ENCODE data around the gene CACNA1A.

CACNA1A gene

DNA sequence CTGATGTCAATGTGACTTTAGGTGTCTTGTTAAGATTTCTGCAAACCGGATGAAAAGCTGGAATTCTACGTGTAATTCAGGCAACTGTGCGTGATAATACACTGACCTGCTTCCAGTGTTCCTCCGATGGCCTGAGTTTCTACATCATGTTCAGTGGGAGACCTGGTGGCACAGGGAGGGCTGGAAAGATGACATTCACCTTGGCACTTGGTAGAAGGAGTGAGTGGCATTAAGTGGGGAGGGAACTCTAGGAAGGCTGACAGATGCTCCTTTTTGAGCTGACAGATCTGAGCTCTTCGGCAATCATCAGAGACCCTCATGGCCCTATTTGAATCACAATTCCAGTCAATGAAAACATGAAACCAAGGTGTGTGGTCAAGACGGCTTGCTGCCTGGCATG lies 4.0 kb downstream of the CACNA1A start:
- H3K4me3 ChIP-seq (ENCODE audit: low read depth, low read length), result no peak overlapping the region
- TF ChIP-seq, protein P1, sequence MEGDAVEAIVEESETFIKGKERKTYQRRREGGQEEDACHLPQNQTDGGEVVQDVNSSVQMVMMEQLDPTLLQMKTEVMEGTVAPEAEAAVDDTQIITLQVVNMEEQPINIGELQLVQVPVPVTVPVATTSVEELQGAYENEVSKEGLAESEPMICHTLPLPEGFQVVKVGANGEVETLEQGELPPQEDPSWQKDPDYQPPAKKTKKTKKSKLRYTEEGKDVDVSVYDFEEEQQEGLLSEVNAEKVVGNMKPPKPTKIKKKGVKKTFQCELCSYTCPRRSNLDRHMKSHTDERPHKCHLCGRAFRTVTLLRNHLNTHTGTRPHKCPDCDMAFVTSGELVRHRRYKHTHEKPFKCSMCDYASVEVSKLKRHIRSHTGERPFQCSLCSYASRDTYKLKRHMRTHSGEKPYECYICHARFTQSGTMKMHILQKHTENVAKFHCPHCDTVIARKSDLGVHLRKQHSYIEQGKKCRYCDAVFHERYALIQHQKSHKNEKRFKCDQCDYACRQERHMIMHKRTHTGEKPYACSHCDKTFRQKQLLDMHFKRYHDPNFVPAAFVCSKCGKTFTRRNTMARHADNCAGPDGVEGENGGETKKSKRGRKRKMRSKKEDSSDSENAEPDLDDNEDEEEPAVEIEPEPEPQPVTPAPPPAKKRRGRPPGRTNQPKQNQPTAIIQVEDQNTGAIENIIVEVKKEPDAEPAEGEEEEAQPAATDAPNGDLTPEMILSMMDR (IDR thresholded peaks at IDR 0.05; ENCODE audit: low read depth, low read length, missing control alignments), result no peak
- no peak for DNase-seq (ENCODE audit: low read depth)

DNA sequence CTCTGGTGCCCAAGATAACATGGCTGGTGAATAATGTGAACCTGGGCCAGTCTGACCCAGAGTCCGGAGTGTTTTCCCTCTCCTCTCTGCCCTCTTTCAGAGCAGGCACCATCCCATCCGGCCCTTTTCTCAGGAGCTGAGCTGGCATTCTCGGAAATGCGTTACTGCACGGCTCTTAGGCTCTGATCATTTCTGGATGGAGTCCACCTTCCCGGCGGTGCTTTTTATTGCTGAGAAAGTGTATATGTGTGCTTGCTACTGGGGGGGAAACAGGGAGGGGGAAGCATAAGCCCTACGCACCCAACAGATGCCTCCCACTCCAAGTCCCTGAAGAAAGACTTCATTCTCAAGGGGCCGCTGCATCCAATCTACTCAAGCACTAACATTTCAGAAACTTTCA lies 6.6 kb downstream of the CACNA1A start:
- H3K4me3 ChIP-seq (ENCODE audit: low read depth, low read length), result no peak overlapping the region
- TF ChIP-seq, protein P1 (IDR thresholded peaks at IDR 0.05; ENCODE audit: low read depth, low read length, missing control alignments), result no peak
- no peak for DNase-seq (ENCODE audit: low read depth)

DNA sequence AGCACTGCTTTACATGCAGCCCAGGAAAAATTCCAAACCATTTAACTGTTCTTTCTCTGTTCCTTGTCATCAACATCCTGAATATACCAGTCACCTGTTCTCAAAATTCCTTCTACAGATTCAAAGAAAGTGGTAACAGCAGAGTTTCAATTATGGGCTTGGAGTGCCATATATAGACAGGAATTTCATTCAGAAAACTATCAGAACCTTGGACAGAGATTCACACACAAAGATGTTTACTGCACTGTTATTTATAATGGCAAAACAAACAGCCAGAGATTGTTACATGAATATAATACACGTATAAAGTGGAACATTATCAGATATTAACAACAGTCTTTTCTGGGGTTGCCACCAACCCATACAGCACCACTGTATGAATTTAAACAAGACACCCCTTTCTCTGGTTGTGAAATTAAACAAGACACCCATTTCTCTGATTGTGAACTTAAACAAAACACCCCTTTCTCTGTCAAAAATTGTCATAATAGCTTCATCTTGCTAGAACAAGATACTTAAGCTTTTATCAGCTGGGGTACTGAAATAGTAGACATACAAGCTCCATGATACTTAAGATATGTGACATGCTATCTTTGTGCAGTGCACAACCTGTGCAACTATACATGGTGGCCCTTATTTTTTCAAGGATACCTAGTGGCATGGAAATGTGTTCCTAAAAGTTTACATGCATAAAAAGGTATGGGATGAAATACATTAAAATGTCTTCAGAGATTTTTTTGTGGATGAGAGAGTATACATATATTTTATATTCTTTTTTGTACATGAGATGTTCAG lies 12.6 kb downstream of the CACNA1A start:
- H3K4me3 ChIP-seq (ENCODE audit: low read depth, low read length), result no peak overlapping the region
- DNase-seq (ENCODE audit: low read depth), result no peak
- TF ChIP-seq, protein P1 (IDR thresholded peaks at IDR 0.05; ENCODE audit: low read depth, low read length, missing control alignments), result no peak

DNA sequence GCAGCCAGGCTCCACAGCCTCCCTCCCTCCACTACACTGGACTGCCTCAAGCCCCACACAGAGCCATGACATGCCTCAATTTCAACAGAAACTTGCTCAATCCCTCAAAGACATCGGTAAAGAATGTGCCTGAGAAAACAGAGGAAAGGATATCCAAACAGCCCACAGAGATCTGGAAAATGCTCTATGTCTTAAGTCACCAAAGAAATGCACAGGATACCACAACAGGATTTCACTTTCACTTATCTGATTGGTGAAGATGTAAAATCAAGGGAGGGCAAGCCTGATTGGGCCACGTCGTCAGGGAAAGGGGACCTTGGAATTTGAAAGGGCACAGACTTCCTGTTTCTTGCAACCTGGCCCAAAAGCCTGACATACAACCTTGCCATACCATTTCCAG lies 14.2 kb downstream of the CACNA1A start:
- H3K4me3 ChIP-seq (ENCODE audit: low read depth, low read length), result no peak overlapping the region
- DNase-seq (ENCODE audit: low read depth), result no peak
- TF ChIP-seq, protein P1 (IDR thresholded peaks at IDR 0.05; ENCODE audit: low read depth, low read length, missing control alignments), result no peak

DNA sequence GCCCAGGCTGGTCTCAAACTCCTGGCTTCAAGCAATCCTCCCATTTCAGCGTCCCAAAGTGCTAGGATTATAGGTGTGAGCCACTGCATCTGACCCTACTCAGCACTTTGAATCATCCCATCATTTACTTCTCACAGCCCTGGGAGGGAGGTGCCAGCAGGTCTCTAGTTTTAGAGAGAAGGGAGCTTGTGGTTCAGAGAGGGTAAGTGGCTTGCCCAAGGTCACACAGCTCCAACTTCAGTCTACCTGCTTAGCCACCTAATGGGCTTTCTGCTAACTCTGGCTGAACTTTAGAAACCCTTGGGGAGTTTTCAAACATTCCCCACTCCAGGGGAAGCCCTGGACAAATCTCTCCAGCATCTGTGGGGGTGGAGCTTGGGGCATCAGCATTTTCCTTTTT lies 18.3 kb downstream of the CACNA1A start:
- no peak overlapping the region for H3K4me3 ChIP-seq (ENCODE audit: low read depth, low read length)
- TF ChIP-seq, protein P1 (IDR thresholded peaks at IDR 0.05; ENCODE audit: low read depth, low read length, missing control alignments), result no peak
- no peak for DNase-seq (ENCODE audit: low read depth)

DNA sequence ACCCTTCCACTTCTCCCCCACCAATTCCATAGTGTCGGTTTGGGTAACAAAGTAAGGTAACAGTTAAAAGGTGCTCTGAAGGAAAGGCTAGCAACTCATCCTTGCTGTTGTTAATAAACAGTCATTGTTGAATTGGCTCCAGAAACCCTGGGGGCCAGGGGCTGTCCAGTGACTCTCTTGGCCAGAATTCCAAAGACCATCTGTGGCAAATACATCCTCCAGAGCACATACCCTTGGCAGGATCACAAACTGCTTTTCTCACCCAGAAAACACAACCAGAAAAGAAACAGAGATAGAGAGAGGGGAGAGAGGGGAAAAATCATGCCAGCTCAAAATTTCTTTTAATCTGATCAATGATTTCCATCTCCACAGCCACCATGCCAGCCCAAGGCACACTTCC lies 22.1 kb downstream of the CACNA1A start:
- no peak for DNase-seq (ENCODE audit: low read depth)
- H3K4me3 ChIP-seq (ENCODE audit: low read depth, low read length), result no peak overlapping the region
- TF ChIP-seq, protein P1 (IDR thresholded peaks at IDR 0.05; ENCODE audit: low read depth, low read length, missing control alignments), result no peak

DNA sequence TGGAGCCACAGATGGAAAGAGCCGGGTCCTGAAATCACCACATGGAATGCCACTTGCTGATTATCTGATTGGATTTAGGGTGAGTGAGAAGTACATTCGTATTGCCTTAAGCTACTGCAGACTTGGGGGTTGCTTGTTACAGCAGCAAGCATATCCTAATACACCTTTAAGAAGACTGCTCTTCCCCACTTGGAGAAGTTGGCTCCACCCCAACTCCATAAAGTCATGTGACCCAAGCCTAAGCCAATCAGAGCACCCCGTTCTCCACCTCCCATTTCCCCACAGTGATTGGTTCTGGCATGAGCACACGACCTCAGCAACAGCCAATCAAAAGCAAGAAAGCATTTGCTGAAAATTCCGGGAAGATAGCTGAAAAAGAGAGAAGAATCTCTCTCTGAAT lies 23.1 kb downstream of the CACNA1A start:
- no peak for DNase-seq (ENCODE audit: low read depth)
- no peak overlapping the region for H3K4me3 ChIP-seq (ENCODE audit: low read depth, low read length)
- TF ChIP-seq, protein P1 (IDR thresholded peaks at IDR 0.05; ENCODE audit: low read depth, low read length, missing control alignments), result no peak
